ENCODE results near the gene GAS7.

GAS7 gene

DNA sequence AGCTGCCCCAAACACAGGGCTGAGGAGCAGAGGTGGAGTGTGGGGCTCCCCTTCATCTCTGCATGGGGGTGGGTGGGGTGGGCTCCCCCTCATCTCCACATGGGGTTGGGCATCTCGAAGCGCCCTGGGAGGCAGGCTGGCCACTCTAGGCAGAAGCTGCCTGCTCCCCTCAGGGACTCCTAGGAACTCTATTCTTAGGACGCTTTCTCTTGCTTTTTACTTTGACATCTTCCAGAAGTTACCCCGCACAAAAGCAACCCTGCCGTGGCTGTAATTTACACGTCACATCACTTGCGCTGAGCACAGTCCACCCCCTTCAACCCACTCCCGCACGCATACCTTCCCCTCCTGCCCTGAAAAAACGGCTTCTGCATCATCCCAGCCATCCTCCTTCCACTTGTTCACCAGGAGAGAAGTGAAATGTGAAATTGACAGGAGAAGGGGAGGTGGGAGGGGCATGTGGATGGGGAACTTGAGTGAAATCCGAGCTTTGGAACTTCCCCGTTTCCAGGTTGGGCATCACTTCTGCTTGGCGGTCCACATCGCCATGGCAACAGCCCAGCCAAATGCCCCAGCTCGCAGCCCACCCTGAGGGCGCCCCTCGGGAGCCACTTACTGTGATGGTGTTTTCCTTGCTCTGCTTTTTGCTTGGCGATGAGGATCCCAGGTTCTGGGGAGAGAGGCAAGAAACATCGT lies 239.7 kb downstream of the GAS7 start:
- TF ChIP-seq, protein P1, sequence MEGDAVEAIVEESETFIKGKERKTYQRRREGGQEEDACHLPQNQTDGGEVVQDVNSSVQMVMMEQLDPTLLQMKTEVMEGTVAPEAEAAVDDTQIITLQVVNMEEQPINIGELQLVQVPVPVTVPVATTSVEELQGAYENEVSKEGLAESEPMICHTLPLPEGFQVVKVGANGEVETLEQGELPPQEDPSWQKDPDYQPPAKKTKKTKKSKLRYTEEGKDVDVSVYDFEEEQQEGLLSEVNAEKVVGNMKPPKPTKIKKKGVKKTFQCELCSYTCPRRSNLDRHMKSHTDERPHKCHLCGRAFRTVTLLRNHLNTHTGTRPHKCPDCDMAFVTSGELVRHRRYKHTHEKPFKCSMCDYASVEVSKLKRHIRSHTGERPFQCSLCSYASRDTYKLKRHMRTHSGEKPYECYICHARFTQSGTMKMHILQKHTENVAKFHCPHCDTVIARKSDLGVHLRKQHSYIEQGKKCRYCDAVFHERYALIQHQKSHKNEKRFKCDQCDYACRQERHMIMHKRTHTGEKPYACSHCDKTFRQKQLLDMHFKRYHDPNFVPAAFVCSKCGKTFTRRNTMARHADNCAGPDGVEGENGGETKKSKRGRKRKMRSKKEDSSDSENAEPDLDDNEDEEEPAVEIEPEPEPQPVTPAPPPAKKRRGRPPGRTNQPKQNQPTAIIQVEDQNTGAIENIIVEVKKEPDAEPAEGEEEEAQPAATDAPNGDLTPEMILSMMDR (IDR thresholded peaks at IDR 0.05; ENCODE audit: low read depth, low read length): no peak
- no peak overlapping the region for H3K4me3 ChIP-seq (ENCODE audit: low read depth, low read length)

DNA sequence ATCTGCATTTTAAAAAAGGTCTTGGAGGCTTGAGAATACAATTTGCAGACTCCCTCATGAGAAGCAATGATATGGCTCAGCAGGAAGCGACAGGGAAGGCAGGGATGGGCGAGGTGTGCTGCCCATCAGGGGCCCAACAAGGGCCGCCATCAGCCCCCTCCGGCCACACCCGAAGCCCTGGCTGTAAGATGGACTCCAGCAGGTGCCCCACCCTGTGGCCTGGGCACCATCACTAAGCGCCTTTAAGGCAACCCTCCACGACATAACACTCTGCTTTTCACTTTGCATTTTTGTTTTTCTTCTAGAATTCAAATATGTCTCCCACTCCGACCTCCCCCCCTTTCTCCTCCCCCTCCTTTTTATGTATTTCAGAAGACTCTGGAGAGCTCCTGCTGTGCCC lies 241.2 kb downstream of the GAS7 start:
- TF ChIP-seq, protein P1 (IDR thresholded peaks at IDR 0.05; ENCODE audit: low read depth, low read length): no peak
- no peak overlapping the region for H3K4me3 ChIP-seq (ENCODE audit: low read depth, low read length)

DNA sequence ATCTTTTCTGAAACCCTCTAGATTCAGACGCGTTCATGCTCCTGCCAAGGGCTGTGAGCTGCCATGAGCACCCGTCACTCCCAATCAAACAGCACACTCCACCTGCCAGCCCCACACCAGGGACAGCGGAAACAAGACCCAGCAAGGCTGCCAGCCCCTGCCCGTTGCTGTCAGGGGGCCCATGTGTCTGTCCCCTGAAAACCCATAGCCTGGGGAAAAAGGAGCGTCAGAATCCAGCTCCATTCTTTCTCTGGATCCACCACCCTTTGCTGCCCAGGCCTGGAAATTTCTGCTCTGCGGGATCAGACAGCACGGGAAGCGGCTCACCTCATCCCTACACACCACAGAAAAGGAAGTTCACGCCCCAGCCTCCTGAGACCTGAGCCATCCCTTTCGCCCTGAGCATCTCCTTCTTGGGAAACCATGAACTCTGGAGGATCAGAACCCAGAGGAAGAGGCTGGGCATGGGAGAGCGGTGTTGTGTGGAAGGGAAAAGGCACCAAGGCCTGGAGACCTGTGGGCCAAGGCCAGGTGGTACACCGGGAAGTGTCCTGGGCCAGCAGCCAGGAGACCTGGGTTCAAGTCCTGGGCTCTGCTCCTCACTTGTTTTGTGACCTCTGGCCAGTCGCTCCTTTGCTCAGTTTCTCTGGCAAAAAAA lies 241.8 kb downstream of the GAS7 start:
- TF ChIP-seq, protein P1 (IDR thresholded peaks at IDR 0.05; ENCODE audit: low read depth, low read length): no peak
- no peak overlapping the region for H3K4me3 ChIP-seq (ENCODE audit: low read depth, low read length)

DNA sequence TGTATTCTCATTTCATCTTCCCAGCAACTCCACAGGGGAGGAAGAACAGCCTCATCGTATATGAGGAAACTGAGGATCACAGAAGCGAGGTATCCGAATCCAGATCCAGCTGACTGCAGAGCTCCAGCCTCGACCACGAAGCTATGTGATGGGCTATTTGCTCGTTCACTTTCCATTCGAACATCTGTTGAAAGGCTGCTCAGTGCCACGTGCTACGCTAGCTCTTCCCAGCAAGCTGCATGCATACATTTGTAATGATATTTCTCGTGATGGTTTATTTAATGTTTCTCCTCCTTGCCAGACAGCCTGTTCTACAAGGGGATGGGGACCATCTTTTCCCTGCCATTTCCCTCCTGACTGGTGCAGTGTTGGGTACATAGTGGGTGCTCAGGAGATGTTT lies 244.9 kb downstream of the GAS7 start:
- H3K4me3 ChIP-seq (ENCODE audit: low read depth, low read length): no peak overlapping the region
- TF ChIP-seq, protein P1 (IDR thresholded peaks at IDR 0.05; ENCODE audit: low read depth, low read length): no peak

DNA sequence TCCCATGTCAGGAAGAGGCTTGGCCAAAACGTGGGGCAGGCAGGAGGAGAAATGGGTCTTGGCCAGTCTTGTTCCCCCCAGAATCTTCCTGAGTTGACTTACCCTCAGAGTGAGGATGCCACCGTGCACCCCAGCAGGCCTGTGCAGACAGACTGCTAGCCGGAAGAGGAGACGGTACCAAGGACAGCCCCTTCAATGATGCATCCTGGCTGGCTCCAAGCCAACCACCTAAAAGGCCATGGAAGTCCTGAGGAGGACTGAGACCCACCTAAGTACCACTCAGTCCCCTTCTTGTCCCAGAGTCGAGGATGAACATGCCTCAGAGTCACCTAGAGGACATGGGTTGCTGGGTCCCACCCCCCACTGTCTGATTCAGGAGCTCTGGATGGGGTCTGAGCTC lies 246.6 kb downstream of the GAS7 start:
- H3K4me3 ChIP-seq (ENCODE audit: low read depth, low read length): no peak overlapping the region
- TF ChIP-seq, protein P1 (IDR thresholded peaks at IDR 0.05; ENCODE audit: low read depth, low read length): no peak

DNA sequence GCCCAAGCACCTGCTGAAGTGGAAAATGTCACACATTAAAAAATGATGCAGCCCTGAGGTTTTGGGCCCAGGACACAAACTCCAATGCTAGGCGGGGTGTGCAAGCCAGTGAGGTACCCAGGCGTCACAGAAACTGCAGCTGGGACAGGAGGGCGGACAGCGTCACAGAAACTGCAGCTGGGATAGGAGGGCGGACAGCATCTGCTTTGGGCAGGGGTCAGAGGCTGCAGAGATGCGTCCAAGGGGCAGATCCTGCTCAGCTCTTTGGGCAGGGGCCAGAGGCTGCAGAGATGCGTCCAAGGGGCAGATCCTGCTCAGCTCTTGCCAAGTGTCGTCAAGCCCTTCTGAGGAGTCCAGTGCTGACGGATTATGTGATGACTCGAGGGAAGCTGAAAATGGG lies 249.5 kb downstream of the GAS7 start:
- no peak overlapping the region for H3K4me3 ChIP-seq (ENCODE audit: low read depth, low read length)
- TF ChIP-seq, protein P1 (IDR thresholded peaks at IDR 0.05; ENCODE audit: low read depth, low read length): no peak

DNA sequence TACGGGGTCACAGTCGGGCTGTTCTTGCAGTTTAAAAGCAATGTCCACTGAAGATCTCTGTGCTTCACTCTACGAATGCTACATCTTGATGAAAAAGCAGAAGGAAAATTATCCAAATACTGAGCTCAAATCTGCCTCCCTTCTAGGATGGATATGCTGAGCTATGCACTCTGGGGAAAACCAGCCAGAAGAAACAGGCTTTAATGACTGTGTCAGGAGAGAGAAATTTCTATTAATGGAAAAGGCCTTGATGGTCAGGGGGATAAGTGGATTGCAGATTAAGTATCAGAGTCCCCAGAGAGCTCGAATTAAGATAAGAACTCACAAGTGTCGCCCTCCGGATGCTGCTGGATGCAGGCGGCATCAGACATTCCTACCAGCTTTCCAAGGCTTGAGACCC lies 253.7 kb downstream of the GAS7 start:
- TF ChIP-seq, protein P1 (IDR thresholded peaks at IDR 0.05; ENCODE audit: low read depth, low read length): no peak

More for the DNA sequence above, 253.7 kb downstream of the GAS7 start:
- H3K4me3 ChIP-seq (ENCODE audit: low read depth, low read length): no peak overlapping the region
